ENCODE results near the gene APEH.
"Not testable (repeated sequence)": the region's sequence is repeated elsewhere in the genome, so short reads cannot be mapped to it uniquely, and the experiment has no call there.

Gene APEH

DNA sequence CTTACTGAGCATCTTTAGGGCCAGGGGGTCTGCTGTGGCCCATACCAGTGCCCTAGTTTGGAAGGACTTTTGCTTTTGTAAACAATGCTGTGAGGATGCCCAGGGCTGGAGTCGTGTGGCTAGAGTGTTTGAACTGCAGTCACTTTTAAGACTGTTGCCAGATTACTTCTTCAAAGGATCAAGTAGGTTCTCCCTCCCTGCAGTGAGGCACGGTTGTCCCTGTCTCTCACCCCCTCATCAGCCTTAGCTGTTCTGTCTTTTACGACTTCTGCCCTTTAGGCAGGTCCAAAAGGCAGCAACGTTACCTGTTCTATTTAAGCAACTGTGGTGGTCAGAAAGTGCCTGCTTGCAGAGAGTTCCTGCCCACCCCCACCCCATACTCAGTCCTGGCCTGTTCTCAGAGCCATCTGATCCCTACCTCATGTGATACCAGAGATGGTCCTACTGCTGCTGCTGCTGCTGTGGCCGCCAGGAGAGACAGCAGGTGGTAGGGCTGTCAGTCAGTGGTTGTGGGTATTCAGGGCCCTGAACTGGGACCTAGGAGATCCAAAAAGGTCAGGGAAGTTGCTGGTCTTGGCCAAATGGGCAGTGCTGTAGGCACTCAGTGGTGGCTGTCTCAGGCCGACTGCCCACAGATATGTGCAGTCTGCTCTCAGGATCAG lies 20.4 kb downstream of the APEH start:
- DNase-seq = not testable (repeated sequence)

DNA sequence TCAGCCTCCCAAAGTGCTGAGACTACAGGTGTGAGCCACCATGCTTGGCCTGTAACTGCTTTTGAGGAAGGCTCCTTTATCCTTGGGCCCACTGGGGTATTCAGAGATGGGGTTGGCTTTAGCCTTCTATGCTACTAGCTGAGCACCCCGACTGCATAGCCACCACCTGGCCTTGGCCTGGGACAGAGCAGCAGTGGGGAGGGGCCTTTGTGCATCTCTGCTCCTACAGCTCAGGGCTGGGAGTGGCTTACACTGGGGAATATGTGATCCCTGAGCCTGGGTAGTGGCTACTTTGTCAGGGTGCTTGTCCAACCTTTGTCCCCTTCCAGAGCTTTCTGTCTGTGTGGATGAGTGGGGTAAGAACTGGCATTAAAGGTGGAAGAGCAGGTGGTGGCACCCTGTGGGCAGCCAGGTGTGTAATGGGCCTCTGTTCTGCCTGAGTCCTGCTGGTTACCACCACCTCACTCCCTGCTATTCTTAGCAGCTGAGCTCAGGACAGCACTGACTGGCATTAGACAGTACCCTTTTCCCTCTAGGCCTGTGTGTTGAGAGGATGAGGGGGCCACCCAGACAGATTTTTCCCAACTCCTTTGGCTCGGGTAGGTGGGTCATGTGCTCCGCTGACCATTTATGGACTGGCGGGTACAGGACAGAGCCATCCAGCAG lies 21.3 kb downstream of the APEH start:
- DNase-seq = not testable (repeated sequence)

- DNase-seq = no peak
Observed at GRCh38 chr3:49699281-49699979, 25.3 kb downstream of the APEH start.

DNA sequence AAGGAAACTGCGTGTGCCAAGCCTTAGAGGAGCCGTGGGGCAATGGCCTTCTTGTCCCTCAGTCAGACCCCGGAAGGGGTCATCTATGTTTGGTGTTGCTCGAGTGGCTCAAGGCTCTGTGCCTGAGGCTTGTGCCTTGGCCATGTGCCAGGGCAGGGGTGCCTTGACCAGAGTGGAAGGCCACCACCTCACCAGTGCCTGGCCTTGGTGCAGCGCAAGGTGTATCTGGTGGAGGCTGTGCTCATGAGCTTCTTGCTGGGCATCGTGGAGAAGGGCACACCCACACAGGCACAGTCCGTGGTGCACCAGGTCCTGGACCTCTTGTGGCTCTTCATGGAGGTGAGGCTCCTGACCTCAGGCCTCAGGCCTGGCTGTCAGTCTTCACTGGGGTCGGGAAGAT lies 25.9 kb downstream of the APEH start:
- DNase-seq = no peak

DNA sequence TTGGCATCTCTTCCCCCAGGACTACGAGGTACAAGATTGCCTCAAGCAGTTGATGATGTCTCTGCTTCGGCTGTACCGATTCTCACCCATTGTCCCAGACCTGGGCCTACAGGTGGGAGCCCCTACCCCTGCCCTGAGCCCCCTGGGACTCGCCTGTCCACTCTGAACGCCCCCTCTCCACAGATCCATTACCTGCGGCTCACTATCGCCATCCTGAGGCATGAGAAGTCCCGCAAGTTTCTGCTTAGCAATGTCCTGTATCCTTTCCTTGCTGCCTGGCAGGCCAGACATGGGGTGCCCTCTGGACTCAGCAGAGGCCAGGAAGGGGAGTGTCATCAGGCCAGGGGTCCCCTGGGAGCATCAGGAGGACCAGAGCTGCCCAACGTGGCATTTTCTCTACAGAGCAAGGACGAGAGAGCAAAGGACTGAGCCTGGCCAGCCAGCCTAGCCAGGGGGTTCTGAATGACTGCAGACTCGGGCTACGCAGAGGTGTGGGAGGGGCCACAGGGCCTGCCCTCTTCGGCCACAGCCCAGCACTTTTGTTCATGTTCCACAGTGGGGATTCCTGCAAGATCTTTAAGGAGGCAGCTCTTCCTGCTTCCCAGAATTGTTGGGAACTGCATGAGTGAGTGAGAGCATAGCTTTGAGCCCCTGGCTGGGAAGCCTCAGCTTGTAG lies 26.4 kb downstream of the APEH start:
- no peak for DNase-seq

DNA sequence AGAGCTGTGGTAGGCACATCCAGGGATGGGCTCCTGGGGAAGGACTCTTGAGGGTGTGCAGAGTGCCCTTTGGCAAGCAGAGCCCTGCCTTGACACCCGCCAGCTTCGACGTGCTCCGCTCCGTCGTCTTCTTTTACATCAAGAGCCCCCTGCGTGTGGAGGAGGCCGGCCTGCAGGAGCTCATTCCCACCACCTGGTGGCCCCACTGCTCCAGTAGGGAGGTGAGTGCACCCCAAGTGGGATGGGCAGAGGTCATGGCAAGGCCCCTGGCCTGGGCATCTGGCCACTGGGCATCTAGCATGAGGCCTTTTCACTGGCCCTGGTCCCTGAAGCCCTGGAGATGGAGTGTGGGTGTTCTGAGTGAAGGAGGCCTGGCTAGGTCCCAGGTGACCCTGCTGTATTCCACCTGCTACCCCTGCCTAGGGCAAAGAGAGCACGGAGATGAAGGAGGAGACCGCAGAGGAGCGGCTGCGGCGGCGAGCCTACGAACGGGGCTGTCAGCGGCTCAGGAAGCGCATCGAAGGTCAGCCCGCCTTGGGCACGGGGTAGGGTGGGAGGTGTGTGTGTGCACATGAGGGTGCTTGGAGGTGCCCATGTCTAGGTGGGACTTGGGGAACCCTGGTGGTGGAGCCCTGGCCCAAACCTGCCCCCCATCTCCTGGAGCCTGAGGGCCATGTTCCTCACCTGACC lies 27.4 kb downstream of the APEH start:
- DNase-seq = no peak

DNA sequence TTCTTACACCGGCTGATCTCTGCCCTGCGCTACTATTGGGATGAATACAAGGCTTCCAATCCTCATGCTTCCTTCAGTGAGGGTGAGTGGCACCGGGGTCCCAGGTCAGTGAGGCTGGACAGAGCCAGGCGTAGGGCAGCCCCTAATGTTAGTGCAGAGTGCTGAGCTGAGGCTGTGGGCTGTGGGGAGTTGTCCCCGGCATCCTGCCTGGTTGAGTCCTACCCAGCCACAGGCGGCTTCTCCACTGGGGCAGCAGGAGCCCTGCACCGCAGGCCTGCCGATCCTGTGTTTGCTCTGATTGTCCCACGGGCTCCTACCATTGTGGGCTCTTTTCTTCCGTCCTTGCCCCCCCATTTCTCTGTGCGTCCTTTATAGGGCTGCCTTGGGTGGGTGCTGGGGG lies 28.5 kb downstream of the APEH start:
- DNase-seq = no peak

DNA sequence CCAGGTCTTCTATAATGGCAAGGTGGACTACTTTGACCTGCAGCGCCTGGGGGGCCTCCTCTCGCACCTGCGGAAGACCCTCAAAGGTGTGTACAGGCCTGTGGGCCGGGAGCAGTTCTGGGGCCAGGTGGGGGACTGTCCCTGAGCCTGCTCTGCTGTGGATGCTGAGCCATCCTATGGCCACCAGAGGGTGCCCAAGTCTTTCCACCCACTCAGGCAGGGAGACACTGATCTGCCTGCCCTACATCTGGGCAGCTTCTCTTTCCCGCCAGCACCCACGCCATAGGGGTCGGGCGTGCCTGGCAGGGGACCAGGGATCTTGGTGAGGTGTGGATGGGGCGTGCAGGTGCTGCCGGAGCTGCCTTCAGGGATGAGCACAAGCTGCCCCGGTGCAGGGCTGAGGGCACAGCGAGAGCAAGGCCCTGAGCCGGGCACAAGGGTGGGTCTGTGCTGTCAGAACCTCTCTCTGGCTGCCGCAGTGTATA lies 29.3 kb downstream of the APEH start:
- peak; percentile 51 for DNase-seq

GRCh38 chr3:49703956-49704355 lies 29.8 kb downstream of the APEH start:
- no peak for DNase-seq

- DNase-seq = no peak
Observed at GRCh38 chr3:49704629-49705028, 30.5 kb downstream of the APEH start.

DNA sequence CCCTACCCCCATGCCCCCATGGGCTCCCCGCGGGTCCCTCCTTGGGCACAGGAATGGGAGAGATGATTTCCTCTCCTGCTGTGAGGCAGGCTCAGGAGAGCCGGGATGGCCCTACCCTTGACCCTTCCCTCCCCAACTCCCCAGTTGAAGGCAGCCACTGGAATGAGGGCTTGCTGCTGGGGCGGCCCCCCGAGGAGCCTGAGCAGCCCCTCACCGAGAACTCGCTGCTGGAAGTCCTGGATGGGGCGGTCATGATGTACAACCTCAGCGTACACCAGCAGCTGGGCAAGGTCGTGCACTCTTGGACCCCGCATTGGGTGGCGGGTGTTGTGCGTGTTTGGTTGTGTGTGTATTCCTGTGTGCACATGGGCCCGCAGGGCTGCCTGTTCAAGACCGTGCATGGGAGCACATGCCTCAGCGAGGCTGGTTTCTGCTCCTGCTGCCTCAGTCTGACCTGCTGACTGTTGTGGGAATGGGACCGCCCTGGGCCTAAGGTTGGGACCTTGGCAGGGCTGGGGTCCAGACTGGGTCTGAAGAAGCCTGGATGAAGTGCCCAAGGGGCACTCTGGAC lies 31.3 kb downstream of the APEH start:
- DNase-seq = no peak

- DNase-seq = no peak
Observed at GRCh38 chr3:49706456-49707112, 32.4 kb downstream of the APEH start.

GRCh38 chr3:49707113-49707480 lies 32.9 kb downstream of the APEH start:
- DNase-seq = no peak

- no peak for DNase-seq
Observed at GRCh38 chr3:49709852-49710251, 35.7 kb downstream of the APEH start.

- DNase-seq = no peak
Observed at GRCh38 chr3:49711489-49711888, 37.3 kb downstream of the APEH start.

DNA sequence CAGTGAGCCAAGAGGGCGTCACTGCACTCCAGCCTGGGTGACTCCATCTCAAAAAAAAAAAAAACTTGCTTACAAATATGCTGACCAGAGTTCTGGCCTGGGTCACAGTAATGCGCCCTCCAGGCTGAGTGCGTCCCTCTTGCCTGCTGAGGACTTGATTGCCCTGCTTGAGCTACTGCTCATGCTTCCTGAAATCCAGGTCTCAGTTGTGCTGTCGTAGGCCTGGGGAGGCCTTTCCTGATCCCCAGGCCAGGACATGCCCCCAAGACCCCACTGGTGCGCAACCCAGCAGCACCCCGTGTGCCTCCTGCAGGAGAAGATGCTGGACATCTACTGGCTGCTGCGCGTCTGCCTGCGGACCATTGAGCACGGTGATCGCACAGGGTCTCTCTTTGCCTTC lies 38.0 kb downstream of the APEH start:
- DNase-seq = no peak

GRCh38 chr3:49712631-49713317 lies 38.6 kb downstream of the APEH start:
- no peak for DNase-seq

GRCh38 chr3:49713336-49714105 lies 39.4 kb downstream of the APEH start:
- DNase-seq = no peak

DNA sequence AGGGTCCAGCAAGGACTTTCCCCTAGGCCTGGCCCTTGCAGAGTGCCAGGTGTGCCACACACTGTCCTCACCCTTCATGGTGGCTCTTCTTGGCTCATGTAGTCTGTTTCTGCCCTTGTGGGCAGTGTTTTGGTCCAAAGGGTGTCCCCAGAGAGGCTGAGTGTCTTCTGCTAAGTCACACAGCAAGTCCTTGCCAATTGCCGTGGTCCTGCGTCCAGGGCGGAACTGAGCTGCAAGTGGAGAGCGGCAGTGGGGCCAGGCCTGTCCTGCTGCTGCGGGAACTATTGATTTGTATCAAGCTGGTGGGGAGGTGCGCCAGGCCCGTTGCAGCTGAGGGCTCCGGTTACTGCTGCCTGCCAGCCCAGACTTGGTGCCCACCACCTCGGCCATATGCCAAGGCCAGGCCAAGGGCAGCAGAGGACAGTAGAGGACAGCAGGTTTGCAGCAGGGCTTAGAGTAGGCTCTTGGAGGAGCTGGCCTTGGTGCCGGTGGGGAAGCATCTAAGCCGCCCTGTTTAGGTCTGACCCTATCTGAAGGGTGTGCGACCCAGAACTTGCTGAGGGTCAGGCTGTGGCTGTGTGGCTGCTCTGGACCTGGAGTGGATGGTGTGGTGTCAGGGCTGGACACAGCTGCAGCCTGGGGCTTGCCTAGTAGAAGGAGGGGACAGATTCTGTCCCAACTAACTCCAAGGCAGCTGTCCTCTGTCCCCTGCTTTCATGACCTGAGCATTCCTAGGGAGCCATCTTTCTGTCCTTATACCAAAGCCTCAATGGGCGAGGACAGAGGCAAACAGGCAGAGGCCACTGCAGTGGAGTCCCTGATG lies 40.8 kb downstream of the APEH start:
- no peak for DNase-seq
